HG02623 (cell line): Measurements from ENCODE around the gene TXNRD1.
"Not testable (repeated sequence)": the region's sequence is repeated elsewhere in the genome, so short reads cannot be mapped to it uniquely, and the experiment has no call there.

ENCODE experiments used
- ATAC-seq: cut with Tn5 transposase; IDR thresholded peaks from one replicate; pipeline ENCODE4 v1.9.1; 2021; ENCODE audit warnings: moderate library complexity; ENCODE audit not compliant: unreplicated experiment

Gene TXNRD1

GRCh38 chr12:104394086-104394485 is 178.5 kb downstream of the TXNRD1 start:
- ATAC-seq: not testable (repeated sequence)
